ENCODE results near the gene NMRAL1. TPM values are rescaled to one million over a fixed set of nuclear protein-coding genes. Genes with fewer than 3 reads are reported as not detected.

Gene NMRAL1
- total and polyA plus RNA-seq, 2 donors (not counting 1 experiment from before 2014, with no cell fraction given) = 48.6 to 68.8 TPM

GRCh38 chr16:4442371-4442770 lies 32.1 kb downstream of the NMRAL1 start:
- ATAC-seq (ENCODE audit: low read depth) (no peak), DNase-seq (no peak)
- Histone ChIP-seq H3K4me3 (ENCODE audit: control extremely low read depth in 1 of 5, extremely low read depth in 1 of 5, insufficient read depth in 1 of 5, low read depth in 2 of 5, low read length in 4 of 5) (no peak overlapping the region), H4K20me1 (ENCODE audit: control insufficient read depth, insufficient read depth, low read length, poor library complexity, severe bottlenecking) (peaks cover 7% of the 10 kb centered on the region), H3K9ac (ENCODE audit: low read length) (no peak overlapping the region), H3K9me3 (ENCODE audit: control extremely low read depth in 1 of 3, control insufficient read depth in 2 of 3, insufficient read depth in 1 of 3, low read length in 2 of 3) (no peaks in the 10 kb centered on the region), H3K79me2 (ENCODE audit: control insufficient read depth, insufficient read depth, low read length) (peaks cover 56% of the 10 kb centered on the region), H3K4me1 (ENCODE audit: control insufficient read depth in 2 of 2, insufficient read depth in 2 of 2, low read length in 2 of 2) (no peaks in the 10 kb centered on the region), H2AFZ (ENCODE audit: insufficient read depth, low read depth, low read length, poor library complexity, severe bottlenecking) (no peak overlapping the region), H3K4me2 (replicated peaks; ENCODE audit: low read depth, low read length, poor library complexity, severe bottlenecking) (no peak overlapping the region), H3K36me3 (replicated peaks in 1 of 2; ENCODE audit: control extremely low read depth in 1 of 2, control insufficient read depth in 1 of 2, extremely low read depth in 1 of 2, insufficient read depth in 2 of 2, low read length in 1 of 2) (peaks cover 5 to 80% of the 10 kb centered on the region in 2 experiments), H3K27ac (ENCODE audit: low read length in 2 of 2) (no peak overlapping the region), H3K27me3 (replicated peaks in 1 of 4; ENCODE audit: control extremely low read depth in 1 of 4, control insufficient read depth in 3 of 4, insufficient read depth in 4 of 4, low read length in 3 of 4) (no peaks in the 10 kb centered on the region)
- Mint-ChIP-seq H3K9me3 (ENCODE audit: insufficient read depth) (no peaks in the 10 kb centered on the region), H3K4me1 (no peaks in the 10 kb centered on the region), H3K27ac (no peak overlapping the region), H3K27me3 (no peaks in the 10 kb centered on the region), H3K4me3 (no peak overlapping the region)
- POLR2A ChIA-PET = no interaction called here
- WGBS (ENCODE audit: insufficient coverage) = 94% methylated on average over 8 of the region's 11 CpGs
- intact Hi-C loops (cut with micrococcal nuclease) = no loop called here
- TF ChIP-seq EZH2 (IDR thresholded peaks at IDR 0.05; ENCODE audit: borderline replicate concordance, insufficient read depth, low read depth, low read length, poor library complexity, severe bottlenecking) = no peak
- TF ChIP-seq, protein P1, sequence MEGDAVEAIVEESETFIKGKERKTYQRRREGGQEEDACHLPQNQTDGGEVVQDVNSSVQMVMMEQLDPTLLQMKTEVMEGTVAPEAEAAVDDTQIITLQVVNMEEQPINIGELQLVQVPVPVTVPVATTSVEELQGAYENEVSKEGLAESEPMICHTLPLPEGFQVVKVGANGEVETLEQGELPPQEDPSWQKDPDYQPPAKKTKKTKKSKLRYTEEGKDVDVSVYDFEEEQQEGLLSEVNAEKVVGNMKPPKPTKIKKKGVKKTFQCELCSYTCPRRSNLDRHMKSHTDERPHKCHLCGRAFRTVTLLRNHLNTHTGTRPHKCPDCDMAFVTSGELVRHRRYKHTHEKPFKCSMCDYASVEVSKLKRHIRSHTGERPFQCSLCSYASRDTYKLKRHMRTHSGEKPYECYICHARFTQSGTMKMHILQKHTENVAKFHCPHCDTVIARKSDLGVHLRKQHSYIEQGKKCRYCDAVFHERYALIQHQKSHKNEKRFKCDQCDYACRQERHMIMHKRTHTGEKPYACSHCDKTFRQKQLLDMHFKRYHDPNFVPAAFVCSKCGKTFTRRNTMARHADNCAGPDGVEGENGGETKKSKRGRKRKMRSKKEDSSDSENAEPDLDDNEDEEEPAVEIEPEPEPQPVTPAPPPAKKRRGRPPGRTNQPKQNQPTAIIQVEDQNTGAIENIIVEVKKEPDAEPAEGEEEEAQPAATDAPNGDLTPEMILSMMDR (IDR thresholded peaks at IDR 0.05) = no peak
- CTCF ChIA-PET = no interaction called here

DNA sequence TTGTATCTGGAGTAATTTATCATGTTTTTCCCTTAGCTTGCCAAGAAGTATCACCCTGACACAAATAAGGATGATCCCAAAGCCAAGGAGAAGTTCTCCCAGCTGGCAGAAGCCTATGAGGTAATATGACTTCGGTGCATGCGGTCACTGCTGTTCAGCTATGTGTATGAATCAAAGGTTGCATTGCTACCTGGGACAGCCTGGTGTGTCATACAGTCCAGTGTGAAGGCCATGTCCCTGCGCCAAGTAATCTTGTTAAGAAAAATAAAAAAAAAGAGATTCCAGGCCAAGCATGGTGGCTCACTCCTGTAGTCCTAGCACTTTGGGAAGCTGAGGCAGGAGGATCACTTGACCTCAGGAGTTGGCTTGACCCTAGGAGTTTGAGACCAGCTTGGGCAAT lies 37.1 kb downstream of the NMRAL1 start:
- WGBS (ENCODE audit: insufficient coverage) = 95% methylated on average over 3 of the region's 3 CpGs
- Histone ChIP-seq H3K4me3 (ENCODE audit: control extremely low read depth in 1 of 5, extremely low read depth in 1 of 5, insufficient read depth in 1 of 5, low read depth in 2 of 5, low read length in 4 of 5) (no peak overlapping the region), H2AFZ (ENCODE audit: insufficient read depth, low read depth, low read length, poor library complexity, severe bottlenecking) (no peak overlapping the region), H3K27ac (ENCODE audit: low read length in 2 of 2) (no peak overlapping the region), H3K27me3 (replicated peaks in 1 of 4; ENCODE audit: control extremely low read depth in 1 of 4, control insufficient read depth in 3 of 4, insufficient read depth in 4 of 4, low read length in 3 of 4) (no peaks in the 10 kb centered on the region), H3K9me3 (ENCODE audit: control extremely low read depth in 1 of 3, control insufficient read depth in 2 of 3, insufficient read depth in 1 of 3, low read length in 2 of 3) (no peaks in the 10 kb centered on the region), H3K36me3 (replicated peaks in 1 of 2; ENCODE audit: control extremely low read depth in 1 of 2, control insufficient read depth in 1 of 2, extremely low read depth in 1 of 2, insufficient read depth in 2 of 2, low read length in 1 of 2) (peaks cover 16 to 76% of the 10 kb centered on the region in 2 experiments), H3K4me2 (replicated peaks; ENCODE audit: low read depth, low read length, poor library complexity, severe bottlenecking) (no peak overlapping the region), H4K20me1 (ENCODE audit: control insufficient read depth, insufficient read depth, low read length, poor library complexity, severe bottlenecking) (peaks cover 7% of the 10 kb centered on the region), H3K9ac (ENCODE audit: low read length) (no peak overlapping the region), H3K79me2 (ENCODE audit: control insufficient read depth, insufficient read depth, low read length) (peaks cover 78% of the 10 kb centered on the region), H3K4me1 (ENCODE audit: control insufficient read depth in 2 of 2, insufficient read depth in 2 of 2, low read length in 2 of 2) (no peaks in the 10 kb centered on the region)
- H3K9me3 Mint-ChIP-seq (ENCODE audit: insufficient read depth) = no peaks in the 10 kb centered on the region
- H3K4me1 Mint-ChIP-seq = no peaks in the 10 kb centered on the region
- POLR2A ChIA-PET = no interaction called here
- intact Hi-C loops (cut with micrococcal nuclease) = no loop called here
- H3K27me3 Mint-ChIP-seq = no peaks in the 10 kb centered on the region
- H3K4me3 Mint-ChIP-seq = no peak overlapping the region
- no peak for TF ChIP-seq EZH2 (IDR thresholded peaks at IDR 0.05; ENCODE audit: borderline replicate concordance, insufficient read depth, low read depth, low read length, poor library complexity, severe bottlenecking)
- TF ChIP-seq, protein P1 (IDR thresholded peaks at IDR 0.05) = no peak
- ATAC-seq (ENCODE audit: low read depth) = no peak
- no peak for DNase-seq
- H3K27ac Mint-ChIP-seq = no peak overlapping the region
- CTCF ChIA-PET = interaction anchor here (0.6 kb wide), 1 partner anchor 938 kb away, joined by 4 read pairs; no protein-coding TSS in a partner anchor

Measured in B cell (primary cell).